Dermis blood vessel endothelial cell (primary cell): ENCODE results near the gene TOLLIP. TPM values are rescaled to one million over a fixed set of nuclear protein-coding genes. Genes with fewer than 3 reads are reported as not detected.

Source experiments
- DNase-seq: peaks from one replicate; pipeline ENCODE4 v3.0.0; 2010
- total RNA-seq: library from RNA; depleted of rRNA; stranded (reverse); fragments of >200 nt; gene quantifications from 2 replicates; pipeline ENCODE4 v1.2.3, GENCODE V29; 2014

Gene TOLLIP
- total RNA-seq, 1 donor from 2014 or later: 24.8 TPM

DNA sequence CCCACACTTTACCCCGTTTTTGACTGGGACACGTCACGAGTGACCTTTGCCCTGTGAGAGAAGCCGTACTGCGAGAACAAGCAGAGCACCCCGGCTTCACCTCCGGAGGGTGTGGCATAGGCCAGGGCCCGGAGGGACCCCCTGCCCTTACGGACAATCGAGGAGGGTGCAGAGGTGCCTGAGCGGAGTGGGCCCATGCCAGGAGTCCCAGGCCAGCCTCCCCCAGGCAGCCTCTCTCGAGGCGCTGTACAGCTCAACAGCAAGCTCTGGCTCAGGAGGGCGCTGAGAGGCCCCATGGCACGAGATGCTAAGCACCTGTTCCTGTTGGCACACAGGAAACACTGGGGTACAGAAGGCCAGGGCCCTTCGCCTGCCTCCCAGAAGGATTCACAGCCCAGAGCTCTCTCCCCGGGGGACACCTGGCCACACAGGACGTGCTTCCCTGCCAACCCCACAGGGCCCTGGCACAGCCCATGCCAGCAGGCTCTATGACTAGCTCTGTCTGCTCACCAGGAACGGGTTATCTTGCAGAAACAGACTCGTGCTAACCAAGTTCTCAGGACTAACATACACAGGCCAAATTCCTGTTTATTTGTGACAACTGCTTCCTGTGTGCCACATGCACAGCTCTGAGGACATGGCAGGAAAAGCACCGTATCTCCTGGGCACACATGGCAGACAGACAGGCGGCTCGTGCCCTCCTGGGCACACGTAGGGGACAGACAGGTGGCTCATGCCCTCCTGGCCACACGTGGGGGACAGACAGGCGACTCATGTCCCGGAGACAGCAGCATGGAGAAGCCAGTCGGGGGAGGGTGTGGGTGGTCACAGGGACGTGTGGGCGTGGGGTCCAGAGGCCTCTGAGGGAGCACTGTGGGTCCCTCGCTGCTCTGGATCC, 11.6 kb downstream of the TOLLIP start:
- peak; percentile 20 for DNase-seq

DNA sequence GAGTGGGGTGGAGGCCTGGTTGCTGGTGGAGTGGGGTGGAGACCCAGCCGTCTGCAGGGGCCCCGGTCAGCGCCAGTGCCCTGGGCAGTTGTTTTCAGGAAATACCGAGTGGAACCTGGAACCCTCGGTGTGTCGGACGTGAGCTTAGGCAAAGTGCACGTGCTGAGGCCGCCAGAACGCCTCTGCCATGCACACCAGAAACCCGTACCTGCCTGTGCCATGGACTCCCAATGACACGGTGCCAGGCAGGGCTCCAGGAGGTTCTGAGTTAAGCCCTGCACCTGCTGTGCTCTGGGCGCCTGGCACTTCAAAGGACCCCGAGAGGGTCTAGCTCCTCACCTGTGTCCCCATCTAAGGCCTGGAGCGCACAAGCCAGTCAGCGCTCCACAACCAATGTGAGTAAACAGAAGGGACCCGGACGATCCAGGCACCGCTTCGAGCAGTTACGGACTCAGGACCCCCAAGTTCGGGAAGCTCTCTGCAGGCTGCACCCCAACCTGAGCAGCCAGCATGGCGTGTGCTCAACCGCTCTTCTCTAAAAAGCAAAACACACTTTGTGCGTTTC, 12.3 kb downstream of the TOLLIP start:
- DNase-seq: no peak

DNA sequence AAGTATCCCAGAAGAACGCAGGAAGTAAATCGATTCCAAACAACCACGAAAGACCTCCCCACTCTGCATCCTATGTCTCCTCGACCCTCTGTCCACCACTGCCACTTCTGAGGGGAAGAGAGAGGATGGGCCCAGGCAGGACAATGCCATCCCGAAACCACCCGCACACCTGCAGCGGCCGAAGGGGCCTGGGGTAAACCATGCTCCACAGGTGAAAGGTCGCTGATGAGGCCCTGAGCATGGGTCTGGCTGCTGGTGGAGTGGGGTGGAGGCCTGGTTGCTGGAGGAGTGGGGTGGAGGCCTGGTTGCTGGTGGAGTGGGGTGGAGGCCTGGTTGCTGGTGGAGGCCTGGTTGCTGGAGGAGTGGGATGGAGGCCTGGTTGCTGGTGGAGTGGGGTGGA, 13.1 kb downstream of the TOLLIP start:
- no peak for DNase-seq

DNA sequence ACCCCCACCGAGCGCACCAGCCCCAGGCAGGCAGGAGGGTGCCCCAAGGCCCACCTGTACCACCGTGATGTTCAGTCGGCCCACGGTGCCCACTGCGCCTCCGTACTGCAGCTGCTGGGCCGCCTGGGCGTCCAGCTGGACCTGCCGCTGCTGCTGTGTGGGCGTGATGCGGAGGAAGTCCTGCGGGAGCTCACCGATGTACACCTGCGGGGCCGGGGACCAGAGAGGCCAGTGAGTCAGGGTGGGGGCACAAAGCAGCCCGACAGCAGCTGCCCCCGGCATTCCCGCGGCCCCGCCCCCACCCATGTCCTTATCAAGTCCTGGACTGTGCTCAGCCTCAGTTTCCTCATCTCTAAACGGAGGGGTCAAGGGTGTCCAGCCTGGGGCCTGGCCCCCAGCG, 13.8 kb downstream of the TOLLIP start:
- no peak for DNase-seq

DNA sequence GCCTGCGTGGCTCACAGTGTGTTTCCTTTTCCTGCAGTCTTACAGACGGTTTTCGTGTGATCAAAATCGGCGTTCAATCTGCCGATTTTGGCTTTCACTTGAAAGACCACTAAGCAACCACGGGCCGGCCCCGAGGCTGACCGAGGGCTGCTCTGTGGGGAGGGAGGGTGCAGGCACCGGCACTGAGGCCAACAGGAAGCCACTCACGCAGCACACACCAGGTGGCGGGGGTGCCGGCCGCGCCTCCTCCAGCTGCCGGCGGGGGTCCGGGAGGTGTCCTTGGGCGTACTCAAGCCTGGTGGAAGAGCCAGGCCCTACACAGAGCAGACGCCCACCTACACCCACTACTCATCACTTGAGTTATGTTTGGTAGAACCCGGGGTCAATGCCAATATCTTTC, 14.3 kb downstream of the TOLLIP start:
- no peak for DNase-seq

DNA sequence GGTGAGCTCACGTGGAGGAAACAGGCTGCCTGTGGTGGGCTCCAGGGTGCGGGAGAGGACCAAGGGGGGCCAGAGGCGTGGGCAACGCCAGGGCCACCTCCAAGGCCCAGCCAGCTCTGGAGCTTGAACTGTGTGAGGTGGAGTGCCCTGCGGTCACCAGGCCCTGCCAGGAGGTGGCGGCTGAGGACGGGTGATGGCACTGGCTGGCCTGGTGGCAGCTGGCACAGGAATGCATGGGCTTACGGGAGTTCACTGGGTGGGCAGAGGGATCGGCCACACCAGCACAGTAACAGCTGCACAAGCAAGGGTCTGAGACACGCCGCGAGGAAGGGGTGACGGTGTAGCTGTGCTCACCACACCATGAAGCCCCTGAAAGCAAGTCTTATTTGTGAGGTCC, 15.8 kb downstream of the TOLLIP start:
- peak; percentile 44 for DNase-seq

DNA sequence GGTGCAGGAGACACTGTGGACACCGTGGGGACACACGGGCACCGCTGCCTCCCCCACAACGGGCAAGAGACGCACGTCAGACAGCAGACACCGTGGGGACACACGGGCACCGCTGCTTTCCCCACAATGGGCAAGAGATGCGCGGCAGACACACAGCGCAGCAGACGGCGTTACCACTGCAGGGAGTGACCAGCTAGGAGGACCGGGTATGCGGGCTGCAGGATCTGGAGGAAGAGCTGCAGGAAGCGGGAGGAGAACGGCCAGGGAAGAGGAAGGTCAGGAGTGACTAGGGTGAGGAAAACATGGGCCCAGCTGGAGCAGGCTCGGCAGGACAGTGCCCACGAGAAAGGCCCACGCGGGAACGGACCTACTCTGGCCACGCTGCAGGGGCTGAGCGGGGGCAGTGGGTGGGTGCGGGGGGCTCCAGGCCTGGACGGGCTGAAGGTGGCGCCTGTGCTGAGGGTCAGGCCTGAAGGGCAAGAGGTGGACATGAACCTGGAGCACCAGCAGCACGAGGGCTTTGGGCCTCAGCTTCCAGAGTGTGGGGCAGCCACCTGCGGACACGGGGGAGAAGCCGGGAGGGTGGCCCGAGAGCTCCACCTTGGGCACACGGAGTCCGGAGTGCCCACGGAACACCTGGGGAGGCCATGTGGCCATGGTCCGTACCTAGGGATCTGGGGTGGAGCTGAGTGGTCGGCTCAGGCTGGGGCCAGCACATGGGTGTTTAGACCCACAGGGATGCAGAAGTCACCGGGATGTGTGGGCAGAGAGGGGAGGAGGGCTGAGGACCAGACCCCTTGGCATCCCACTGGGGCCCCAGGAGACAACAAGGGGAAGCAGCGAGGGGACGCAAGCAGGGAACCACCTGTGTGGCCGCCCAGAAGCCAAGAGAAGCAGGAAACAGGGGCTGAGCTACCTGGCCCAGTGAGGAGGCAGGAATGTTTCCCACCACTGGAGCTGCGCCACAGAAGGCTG, 16.5 kb downstream of the TOLLIP start:
- DNase-seq: peak; percentile 13

DNA sequence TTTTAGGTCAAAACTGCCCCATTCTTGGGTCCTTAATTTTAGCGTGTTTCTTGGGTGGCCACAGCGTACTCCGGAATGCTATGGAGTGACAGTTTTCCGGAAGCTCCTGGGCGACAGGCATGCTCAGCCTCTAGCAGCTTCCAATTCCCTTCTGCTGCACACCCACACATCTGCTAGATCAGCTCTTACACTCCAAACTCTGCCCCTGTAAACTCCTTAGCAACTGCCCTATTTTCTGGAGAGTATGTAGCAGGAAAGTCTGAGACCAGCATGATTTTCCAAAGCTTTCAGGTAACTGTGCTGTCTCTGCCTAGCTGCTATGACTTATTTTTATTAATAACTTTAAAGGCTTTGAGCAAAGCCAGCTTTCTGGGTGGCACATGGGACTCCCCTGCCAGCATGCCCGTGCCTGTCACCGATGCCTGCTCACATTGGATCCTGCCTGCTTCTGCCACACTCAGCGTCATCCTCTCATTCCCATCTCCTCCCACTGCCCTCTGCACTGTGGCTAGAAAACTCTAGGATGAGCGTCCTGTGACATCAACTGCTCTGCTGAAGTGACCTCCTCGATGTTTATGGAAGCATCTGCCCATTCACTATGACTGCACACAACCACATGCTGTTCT, 17.3 kb downstream of the TOLLIP start:
- no peak for DNase-seq

DNA sequence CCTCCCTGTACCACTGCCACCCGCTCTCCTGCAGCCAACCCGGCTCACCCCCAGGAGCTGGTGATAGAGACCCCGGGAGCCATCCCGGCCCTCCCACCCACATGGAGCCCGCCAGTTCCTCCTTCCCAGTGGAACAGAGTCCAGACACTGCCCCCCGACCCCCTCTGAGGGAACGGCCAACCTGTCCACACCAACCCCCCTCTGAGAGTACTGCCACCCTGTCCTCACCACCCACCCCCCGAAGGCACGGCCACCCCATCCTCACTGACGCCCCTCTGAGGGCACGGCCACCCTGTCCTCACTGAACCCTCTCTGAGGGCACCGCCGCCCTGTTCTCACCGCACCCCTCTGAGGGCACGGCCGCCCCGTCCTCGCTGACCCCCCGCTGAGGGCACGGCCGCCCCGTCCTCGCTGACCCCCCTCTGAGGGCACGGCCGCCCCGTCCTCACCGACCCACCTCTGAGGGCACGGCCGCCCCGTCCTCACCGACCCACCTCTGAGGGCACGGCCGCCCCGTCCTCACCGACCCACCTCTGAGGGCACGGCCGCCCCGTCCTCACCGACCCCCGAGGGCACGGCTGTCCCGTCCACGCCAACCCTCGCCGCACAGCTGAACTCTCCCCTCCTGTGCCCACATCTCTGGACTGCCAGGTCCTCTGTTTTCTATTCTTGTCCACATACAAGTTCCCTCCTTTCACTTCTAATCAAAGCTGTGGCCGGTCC, 18.0 kb downstream of the TOLLIP start:
- no peak for DNase-seq

DNA sequence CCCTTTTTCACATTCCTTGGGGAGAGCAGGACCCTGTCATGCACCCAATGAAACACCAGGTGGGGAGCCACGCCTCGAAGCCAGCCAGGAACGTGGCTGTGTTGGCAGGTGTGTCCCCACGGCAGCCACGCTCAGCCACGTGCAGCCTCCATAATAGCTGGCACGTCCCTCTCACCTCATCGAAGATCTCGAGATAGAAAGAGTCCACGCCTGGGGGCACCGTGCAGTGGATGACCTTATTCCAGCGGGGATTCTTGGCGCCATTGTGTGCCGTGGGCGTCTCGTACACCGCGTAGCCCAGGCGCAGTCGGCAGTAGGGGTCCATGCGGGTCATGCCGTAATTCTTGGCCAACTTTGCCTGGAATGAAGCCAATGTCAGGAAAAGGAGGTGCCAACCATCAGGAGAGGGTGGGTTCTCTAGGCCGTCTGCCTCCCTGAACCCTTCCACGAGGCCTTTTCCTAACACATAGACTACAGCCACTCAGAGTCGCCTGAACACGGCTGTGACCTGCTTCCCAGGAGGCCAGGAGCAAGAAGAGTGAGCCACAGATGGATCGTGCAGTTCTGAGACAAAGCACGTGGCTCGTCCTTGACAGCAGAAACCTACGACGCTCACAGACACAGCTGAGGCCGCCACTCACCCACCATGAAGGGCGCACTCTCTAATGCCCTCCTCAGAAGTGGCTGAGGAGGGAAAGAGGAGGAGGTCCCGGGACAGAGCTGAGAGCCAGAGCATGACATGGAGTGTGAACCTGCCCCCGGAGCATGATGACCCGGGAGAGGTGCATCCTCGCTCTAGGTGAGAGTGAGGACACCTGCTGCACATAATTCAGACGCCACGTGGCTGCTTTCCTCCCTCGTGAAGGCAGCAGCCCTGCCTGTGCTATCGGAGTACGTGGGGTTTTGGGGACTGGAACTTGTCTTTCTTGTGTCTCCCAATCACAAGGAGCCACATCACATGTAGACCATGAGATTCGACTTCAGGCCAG, 19.1 kb downstream of the TOLLIP start:
- DNase-seq: no peak

DNA sequence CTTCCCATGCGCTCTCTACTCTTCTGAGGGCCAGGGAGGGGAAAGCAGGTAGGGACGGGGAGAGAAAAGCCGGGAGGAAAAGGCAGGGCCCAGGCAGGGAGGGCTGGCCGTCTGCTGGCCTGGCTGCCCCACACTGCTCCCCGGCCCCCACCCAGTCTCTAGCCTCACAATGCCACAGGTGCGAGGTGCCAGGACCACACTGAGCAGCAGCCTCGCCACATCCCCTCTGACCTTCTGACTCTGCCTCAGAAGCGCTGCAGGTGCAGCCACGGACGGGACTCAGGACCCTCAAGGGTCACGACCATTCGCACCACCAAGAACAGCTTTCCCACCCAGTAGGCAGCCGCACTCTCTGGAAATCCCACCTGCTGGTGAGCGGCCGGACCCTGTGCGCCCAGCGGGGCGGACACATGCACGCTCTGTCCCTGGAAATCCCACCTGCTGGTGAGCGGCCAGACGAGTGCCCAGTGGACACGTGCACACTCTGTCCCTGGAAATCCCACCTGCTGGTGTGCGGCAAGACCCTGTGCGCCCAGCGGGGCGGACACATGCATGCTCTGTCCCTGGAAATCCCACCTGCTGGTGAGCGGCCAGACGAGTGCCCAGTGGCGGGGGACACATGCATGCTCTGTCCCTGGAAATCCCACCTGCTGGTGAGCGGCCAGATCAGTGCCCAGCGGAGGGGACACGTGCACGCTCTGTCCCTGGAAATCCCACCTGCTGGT, 20.1 kb downstream of the TOLLIP start:
- no peak for DNase-seq

DNA sequence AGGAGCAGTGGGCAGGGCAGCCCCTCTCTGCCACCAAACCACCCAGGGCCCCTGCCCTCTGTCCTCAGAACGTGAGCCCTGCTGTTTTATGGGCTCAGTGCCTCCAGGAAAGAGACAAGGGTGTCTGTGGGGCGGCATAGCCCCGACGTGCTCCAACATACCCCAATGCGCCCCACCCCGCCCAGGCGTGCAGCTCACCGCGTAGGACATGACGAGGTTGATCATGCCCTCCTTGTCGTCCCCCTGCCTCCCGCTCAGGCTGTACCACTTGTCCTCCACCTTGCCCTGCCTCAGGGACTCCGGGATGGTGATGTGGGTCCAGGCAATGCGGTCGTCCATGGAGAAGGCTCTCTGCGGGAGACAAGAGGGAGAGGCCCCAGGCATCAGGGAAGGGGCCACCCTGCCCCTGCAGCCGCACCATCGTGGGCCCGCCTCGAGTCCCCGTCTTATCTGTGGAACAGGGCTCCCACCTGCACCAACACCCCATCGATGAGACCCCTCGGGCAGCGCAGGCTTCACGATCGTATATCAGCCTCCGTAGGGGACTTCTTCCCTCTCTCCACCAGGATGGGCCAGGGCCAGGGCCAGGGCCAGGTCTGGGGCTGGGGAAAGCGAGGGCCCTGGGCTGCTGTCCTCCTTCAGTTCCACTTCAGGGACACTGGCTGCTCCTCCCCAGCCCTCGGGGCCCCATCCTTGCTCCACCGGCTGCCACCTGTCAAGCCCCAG, 20.8 kb downstream of the TOLLIP start:
- no peak for DNase-seq

DNA sequence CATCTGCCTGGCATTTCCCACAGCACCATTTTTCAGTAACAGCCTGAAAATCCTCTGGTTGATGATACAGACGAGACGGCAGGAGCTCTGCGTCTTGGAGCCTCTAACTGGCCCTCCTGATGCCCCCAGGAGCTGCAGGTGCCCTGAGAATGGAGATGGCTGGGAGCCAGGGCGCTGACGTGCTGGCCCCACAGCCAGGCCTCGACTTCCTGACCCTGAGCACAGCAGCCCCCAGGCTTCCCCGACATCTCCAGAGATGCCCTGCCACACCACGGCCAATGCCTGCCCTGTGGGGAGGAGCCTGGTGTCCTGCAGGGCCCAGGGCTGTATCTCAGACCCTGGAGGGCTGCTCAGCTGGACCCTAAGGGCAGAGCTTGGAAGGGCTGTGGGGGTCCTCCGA, 21.5 kb downstream of the TOLLIP start:
- DNase-seq: no peak

DNA sequence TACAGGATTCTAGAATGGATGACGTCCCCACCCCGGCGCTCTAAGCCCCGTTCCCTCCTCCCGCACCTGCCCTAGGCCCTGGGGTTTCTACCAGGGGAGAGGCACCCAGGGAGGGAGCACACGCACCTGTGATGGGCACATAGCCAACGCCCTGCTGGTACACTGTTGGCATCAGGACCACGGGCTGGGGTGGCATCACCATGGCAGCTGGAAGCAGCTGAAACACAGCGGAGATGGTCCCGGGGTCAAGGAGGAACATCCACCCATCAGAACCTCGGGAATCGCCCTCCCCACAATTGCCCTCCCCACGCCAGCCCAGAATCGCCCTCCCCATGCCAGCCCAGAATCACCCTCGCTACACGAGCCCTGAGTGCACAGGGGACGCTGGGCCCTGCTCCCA, 23.6 kb downstream of the TOLLIP start:
- DNase-seq: no peak

DNA sequence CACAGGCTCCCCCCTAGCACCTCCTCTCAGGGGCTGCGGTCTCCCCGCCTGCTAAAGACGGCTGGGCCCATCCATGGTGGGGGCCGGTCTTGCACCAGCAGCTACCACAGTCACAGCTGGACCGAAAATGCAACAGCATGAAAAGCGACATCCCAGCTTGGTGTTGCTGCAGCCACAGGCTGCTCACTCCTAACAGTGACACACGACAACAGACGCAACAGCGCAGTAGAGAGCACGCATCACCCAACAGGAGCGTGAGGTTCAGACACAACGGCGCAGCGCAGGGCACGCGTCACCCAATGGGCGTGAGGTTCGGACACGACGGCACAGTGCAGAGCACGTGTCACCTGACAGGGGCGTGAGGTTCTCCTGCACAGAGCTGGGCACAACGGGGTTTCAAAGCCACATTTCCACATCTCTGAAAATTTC, 24.1 kb downstream of the TOLLIP start:
- DNase-seq: no peak

DNA sequence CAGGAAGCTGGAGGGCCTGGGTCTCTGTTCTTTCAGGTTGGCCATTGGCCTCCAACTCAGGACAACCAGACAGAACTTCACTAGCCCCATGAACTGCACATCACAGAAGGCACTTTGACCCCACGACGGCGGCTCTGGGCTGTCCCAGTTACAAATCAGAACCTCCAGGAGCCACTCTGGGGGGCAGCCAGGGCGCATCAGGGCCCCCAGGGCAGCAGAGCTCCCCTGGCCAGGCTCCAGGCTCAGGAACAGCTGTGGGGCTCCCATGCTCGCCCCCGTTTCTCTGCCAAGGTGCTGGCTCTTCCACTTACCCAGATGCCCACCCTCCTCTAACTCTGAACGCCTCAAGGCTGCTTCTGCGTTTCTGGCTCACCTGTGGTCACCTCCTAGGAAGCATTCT, 25.5 kb downstream of the TOLLIP start:
- no peak for DNase-seq

DNA sequence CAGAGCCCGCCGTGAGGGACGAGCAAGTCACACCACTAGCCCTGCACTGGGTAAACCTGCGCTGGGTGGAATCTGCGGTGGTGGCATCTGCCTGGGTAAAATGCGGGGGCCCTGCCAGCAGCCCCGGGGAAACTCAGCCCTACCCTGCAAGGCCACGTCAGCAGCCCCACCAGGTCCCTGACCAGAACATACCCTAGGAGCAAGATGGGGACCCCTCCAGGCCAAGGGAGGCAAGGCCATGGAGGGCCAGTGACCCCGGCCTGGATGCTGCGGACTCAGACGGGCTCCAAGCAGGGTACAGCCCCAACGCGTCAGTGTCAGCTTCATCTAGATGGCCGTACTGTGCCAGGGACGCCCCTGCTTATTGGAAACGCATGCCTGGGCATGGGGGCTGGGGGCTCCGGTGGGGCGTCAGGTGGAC, 26.3 kb downstream of the TOLLIP start:
- no peak for DNase-seq

DNA sequence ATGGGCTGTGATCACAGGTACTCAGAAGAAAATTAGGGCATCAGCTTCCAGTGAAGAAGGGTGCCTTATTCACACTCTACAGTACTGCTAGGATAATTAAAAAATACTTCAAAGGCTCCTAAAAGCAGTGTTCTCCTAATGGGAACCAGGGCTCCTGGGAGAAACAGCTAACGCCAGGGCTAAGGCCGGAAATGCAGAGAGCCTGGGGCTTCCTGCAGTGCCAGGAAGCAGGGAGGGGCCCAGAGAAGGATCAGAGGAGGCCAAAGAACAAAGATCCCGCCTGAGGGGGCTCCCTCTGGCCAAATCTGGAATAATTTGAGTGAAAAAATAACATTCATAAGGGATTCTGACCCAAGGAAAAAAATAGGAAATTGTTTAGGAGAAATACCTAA, 27.5 kb downstream of the TOLLIP start:
- DNase-seq: peak; percentile 39

DNA sequence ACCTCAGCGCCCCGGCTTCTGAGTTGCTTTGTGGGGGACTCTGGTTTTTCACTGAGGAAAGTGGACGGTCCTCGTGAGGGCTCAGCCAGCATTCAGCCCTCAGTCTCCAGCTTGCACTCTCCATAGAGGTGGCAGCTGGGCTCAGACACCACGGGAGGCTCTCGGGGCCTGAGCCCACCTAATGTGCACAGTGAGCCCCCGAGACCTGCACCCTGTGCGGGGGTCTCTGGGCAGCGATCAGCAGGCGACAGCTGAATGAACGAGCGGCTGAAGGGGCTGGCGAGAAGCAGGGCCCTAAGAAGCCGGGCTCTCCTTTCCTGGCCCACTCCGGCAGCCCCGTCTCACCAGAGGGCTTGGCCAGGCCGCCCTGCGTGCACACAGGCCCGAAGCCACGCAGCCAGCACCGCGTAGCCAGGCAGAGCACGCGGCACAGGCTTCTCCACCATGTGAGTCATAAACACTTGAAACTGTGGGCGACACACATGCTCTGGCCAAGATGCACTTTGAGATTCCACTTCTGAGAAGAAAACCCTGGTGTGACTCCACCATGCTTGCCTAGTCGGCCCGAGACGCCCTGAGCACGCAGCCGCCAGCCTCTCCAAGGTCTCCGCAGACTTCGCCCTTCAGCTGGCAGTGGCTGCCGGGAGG, 28.0 kb downstream of the TOLLIP start:
- DNase-seq: no peak
